ENCODE data around the gene CLEC16A.

DNA sequence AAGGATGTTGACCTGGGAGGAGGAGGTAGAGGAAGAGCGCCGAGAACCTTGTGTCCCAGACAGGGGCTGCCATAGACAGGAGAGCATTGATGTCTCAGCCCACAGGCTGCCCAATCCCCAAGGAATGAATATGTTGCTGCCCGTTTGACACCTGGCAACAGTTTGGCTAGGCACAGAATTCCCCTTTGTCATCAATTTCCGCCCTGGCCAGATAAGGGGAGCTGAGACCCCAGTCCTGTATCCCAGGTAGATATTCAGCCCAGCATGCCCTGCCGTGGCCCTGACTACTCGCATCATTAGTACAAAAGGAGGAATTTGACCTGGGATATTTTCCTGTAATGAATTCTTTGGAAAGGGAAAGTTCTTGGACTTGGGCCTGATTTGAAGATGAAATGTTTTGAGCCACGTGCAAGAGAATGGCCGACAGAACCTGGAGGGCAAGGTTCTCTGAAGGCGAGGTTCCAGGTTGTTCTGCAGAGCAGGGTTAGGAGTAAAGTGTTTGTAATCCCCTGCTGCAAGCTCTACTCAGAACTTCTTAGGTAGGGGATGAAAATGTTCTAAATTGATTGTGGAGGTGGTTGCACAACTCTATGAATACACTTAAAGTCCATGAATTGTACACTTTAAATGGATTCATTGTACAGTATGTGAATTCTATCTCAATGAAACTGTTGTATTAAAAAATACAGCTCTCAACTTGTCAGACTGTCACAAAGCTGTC lies 202.8 kb downstream of the CLEC16A start:
- TF ChIP-seq CTCF (IDR thresholded peaks at IDR 0.05; ENCODE audit: low read depth, low read length, poor library complexity, severe bottlenecking) = no peak
- TF ChIP-seq EZH2phosphoT487 (IDR thresholded peaks at IDR 0.05; ENCODE audit: borderline replicate concordance, low read length) = no peak
